ENCODE measurements around the gene SYT4. TPM values are rescaled to one million over a fixed set of nuclear protein-coding genes. Genes with fewer than 3 reads are reported as not detected.

SYT4 gene
- total and polyA plus RNA-seq, 2 of the 8 experiments (the other 6 are each of a cell fraction or from before 2014, with no cell fraction given), result 2.4 to 10.2 TPM

DNA sequence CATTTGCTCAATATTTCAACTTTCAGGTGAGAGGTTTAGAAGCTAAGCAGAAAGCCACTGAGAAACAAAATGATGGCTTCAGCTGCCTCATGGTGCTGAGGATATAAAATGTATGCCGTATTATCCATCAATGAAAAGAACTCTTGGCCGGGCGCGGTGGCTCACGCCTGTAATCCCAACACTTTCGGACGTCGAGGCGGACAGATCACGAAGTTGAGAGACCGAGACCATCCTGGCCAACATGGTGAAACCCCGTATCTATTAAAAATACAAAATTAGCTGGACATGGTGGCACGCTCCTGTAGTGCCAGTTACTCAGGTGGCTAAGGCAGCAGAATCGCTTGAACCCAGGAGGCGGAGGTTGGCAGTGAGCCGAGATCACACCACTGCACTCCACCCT lies 6.0 kb upstream of the SYT4 start (continued):
- TF ChIP-seq, protein P1, sequence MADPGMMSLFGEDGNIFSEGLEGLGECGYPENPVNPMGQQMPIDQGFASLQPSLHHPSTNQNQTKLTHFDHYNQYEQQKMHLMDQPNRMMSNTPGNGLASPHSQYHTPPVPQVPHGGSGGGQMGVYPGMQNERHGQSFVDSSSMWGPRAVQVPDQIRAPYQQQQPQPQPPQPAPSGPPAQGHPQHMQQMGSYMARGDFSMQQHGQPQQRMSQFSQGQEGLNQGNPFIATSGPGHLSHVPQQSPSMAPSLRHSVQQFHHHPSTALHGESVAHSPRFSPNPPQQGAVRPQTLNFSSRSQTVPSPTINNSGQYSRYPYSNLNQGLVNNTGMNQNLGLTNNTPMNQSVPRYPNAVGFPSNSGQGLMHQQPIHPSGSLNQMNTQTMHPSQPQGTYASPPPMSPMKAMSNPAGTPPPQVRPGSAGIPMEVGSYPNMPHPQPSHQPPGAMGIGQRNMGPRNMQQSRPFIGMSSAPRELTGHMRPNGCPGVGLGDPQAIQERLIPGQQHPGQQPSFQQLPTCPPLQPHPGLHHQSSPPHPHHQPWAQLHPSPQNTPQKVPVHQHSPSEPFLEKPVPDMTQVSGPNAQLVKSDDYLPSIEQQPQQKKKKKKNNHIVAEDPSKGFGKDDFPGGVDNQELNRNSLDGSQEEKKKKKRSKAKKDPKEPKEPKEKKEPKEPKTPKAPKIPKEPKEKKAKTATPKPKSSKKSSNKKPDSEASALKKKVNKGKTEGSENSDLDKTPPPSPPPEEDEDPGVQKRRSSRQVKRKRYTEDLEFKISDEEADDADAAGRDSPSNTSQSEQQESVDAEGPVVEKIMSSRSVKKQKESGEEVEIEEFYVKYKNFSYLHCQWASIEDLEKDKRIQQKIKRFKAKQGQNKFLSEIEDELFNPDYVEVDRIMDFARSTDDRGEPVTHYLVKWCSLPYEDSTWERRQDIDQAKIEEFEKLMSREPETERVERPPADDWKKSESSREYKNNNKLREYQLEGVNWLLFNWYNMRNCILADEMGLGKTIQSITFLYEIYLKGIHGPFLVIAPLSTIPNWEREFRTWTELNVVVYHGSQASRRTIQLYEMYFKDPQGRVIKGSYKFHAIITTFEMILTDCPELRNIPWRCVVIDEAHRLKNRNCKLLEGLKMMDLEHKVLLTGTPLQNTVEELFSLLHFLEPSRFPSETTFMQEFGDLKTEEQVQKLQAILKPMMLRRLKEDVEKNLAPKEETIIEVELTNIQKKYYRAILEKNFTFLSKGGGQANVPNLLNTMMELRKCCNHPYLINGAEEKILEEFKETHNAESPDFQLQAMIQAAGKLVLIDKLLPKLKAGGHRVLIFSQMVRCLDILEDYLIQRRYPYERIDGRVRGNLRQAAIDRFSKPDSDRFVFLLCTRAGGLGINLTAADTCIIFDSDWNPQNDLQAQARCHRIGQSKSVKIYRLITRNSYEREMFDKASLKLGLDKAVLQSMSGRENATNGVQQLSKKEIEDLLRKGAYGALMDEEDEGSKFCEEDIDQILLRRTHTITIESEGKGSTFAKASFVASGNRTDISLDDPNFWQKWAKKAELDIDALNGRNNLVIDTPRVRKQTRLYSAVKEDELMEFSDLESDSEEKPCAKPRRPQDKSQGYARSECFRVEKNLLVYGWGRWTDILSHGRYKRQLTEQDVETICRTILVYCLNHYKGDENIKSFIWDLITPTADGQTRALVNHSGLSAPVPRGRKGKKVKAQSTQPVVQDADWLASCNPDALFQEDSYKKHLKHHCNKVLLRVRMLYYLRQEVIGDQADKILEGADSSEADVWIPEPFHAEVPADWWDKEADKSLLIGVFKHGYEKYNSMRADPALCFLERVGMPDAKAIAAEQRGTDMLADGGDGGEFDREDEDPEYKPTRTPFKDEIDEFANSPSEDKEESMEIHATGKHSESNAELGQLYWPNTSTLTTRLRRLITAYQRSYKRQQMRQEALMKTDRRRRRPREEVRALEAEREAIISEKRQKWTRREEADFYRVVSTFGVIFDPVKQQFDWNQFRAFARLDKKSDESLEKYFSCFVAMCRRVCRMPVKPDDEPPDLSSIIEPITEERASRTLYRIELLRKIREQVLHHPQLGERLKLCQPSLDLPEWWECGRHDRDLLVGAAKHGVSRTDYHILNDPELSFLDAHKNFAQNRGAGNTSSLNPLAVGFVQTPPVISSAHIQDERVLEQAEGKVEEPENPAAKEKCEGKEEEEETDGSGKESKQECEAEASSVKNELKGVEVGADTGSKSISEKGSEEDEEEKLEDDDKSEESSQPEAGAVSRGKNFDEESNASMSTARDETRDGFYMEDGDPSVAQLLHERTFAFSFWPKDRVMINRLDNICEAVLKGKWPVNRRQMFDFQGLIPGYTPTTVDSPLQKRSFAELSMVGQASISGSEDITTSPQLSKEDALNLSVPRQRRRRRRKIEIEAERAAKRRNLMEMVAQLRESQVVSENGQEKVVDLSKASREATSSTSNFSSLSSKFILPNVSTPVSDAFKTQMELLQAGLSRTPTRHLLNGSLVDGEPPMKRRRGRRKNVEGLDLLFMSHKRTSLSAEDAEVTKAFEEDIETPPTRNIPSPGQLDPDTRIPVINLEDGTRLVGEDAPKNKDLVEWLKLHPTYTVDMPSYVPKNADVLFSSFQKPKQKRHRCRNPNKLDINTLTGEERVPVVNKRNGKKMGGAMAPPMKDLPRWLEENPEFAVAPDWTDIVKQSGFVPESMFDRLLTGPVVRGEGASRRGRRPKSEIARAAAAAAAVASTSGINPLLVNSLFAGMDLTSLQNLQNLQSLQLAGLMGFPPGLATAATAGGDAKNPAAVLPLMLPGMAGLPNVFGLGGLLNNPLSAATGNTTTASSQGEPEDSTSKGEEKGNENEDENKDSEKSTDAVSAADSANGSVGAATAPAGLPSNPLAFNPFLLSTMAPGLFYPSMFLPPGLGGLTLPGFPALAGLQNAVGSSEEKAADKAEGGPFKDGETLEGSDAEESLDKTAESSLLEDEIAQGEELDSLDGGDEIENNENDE (IDR thresholded peaks at IDR 0.05; ENCODE audit: insufficient replicate concordance, low read length), result no peak
- TF ChIP-seq ZNF274 (IDR thresholded peaks at IDR 0.05; ENCODE audit: borderline replicate concordance, extremely low read depth, low read length) (no peak), CBX5 (IDR thresholded peaks at IDR 0.05; ENCODE audit: low read depth, low read length) (no peak), SP1 (IDR thresholded peaks at IDR 0.05; ENCODE audit: low read depth, low read length) (no peak), RAD21 (IDR thresholded peaks at IDR 0.05 in 1 of 2, conservative IDR thresholded peaks at IDR 0.05 in 1 of 2; ENCODE audit: low read depth in 2 of 2, low read length in 2 of 2) (no peak)
- TF ChIP-seq, protein P2, sequence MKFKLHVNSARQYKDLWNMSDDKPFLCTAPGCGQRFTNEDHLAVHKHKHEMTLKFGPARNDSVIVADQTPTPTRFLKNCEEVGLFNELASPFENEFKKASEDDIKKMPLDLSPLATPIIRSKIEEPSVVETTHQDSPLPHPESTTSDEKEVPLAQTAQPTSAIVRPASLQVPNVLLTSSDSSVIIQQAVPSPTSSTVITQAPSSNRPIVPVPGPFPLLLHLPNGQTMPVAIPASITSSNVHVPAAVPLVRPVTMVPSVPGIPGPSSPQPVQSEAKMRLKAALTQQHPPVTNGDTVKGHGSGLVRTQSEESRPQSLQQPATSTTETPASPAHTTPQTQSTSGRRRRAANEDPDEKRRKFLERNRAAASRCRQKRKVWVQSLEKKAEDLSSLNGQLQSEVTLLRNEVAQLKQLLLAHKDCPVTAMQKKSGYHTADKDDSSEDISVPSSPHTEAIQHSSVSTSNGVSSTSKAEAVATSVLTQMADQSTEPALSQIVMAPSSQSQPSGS (IDR thresholded peaks at IDR 0.05; ENCODE audit: low read length), result no peak
- TF ChIP-seq, protein P3, sequence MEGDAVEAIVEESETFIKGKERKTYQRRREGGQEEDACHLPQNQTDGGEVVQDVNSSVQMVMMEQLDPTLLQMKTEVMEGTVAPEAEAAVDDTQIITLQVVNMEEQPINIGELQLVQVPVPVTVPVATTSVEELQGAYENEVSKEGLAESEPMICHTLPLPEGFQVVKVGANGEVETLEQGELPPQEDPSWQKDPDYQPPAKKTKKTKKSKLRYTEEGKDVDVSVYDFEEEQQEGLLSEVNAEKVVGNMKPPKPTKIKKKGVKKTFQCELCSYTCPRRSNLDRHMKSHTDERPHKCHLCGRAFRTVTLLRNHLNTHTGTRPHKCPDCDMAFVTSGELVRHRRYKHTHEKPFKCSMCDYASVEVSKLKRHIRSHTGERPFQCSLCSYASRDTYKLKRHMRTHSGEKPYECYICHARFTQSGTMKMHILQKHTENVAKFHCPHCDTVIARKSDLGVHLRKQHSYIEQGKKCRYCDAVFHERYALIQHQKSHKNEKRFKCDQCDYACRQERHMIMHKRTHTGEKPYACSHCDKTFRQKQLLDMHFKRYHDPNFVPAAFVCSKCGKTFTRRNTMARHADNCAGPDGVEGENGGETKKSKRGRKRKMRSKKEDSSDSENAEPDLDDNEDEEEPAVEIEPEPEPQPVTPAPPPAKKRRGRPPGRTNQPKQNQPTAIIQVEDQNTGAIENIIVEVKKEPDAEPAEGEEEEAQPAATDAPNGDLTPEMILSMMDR (IDR thresholded peaks at IDR 0.05; ENCODE audit: control extremely low read depth in 1 of 3, insufficient read depth in 1 of 3, low read depth in 1 of 3, low read length in 3 of 3), result no peak

All from H1 (cell line).